ENCODE measurements around the gene ARPC5. TPM values are rescaled to one million over a fixed set of nuclear protein-coding genes. Genes with fewer than 3 reads are reported as not detected.
A peak's percentile ranks its signal among the peaks of the same experiment; 100 is the strongest.
"Not testable (repeated sequence)": the region's sequence is repeated elsewhere in the genome, so short reads cannot be mapped to it uniquely, and the experiment has no call there.

ARPC5 gene
- 76.7 TPM for polyA plus RNA-seq (ENCODE audit: insufficient read length)

- peak; percentile 99 for DNase-seq
Measured at GRCh38 chr1:183635606-183636333, at the start of gene ARPC5. Gene ARPC5, minus strand, starts transcription at chr1:183635783. Its CDS starts 124 bp downstream, at chr1:183635659.

GRCh38 chr1:183685112-183685713 is 49.6 kb upstream of the ARPC5 start:
- no peak for DNase-seq

GRCh38 chr1:183679363-183679762 is 43.8 kb upstream of the ARPC5 start:
- DNase-seq: not testable (repeated sequence)

- DNase-seq: no peak
Measured at GRCh38 chr1:183678819-183679218, 43.2 kb upstream of the ARPC5 start.

- DNase-seq: no peak
Measured at GRCh38 chr1:183676586-183677189, 41.1 kb upstream of the ARPC5 start.

GRCh38 chr1:183675883-183676585 is 40.5 kb upstream of the ARPC5 start:
- DNase-seq: no peak

GRCh38 chr1:183675381-183675780 is 39.8 kb upstream of the ARPC5 start:
- DNase-seq: no peak

GRCh38 chr1:183674886-183675285 is 39.3 kb upstream of the ARPC5 start:
- peak; percentile 77 for DNase-seq

GRCh38 chr1:183674339-183674738 is 38.8 kb upstream of the ARPC5 start:
- DNase-seq: peak; percentile 94

GRCh38 chr1:183673605-183674323 is 38.2 kb upstream of the ARPC5 start:
- peak; percentile 58 for DNase-seq

- no peak for DNase-seq
Measured at GRCh38 chr1:183670169-183670568, 34.6 kb upstream of the ARPC5 start.

GRCh38 chr1:183656355-183656754 is 20.8 kb upstream of the ARPC5 start:
- no peak for DNase-seq

- peak; percentile 88 for DNase-seq
Measured at GRCh38 chr1:183655562-183656075, 20.0 kb upstream of the ARPC5 start.

- DNase-seq: no peak
Measured at GRCh38 chr1:183654706-183655105, 19.1 kb upstream of the ARPC5 start.

- DNase-seq: no peak
Measured at GRCh38 chr1:183653876-183654451, 18.4 kb upstream of the ARPC5 start.

- DNase-seq: no peak
Measured at GRCh38 chr1:183653462-183653794, 17.8 kb upstream of the ARPC5 start.

- DNase-seq: no peak
Measured at GRCh38 chr1:183652547-183653461, 17.2 kb upstream of the ARPC5 start, which contains the start of gene APOBEC4. Gene APOBEC4, minus strand, starts transcription at chr1:183653316. Its CDS starts 4,535 bp downstream, at chr1:183648781.

GRCh38 chr1:183652107-183652506 is 16.5 kb upstream of the ARPC5 start:
- no peak for DNase-seq

GRCh38 chr1:183651612-183652011 is 16.0 kb upstream of the ARPC5 start:
- no peak for DNase-seq

- no peak for DNase-seq
Measured at GRCh38 chr1:183648042-183648441, 12.5 kb upstream of the ARPC5 start.

- DNase-seq: no peak
Measured at GRCh38 chr1:183646776-183647175, 11.2 kb upstream of the ARPC5 start.
